ENCODE results near the gene UBE2E2.

UBE2E2 gene

GRCh38 chr3:23202921-23203707 is at the start of gene UBE2E2:
Gene UBE2E2, plus strand, starts transcription at chr3:23203327.
- H3K4me3 ChIP-seq (ENCODE audit: low read depth, low read length): peak within 1 kb of the TSS; percentile 98
- no peak for TF ChIP-seq CTCF (IDR thresholded peaks at IDR 0.05; ENCODE audit: insufficient read depth, low read depth, low read length, missing control alignments)
- DNase-seq (ENCODE audit: low read depth): peak; percentile 87

GRCh38 chr3:23153436-23153835 is 49.7 kb upstream of the UBE2E2 start:
- H3K4me3 ChIP-seq (ENCODE audit: low read depth, low read length): no peak overlapping the region
- no peak for TF ChIP-seq CTCF (IDR thresholded peaks at IDR 0.05; ENCODE audit: insufficient read depth, low read depth, low read length, missing control alignments)
- no peak for DNase-seq (ENCODE audit: low read depth)

- H3K4me3 ChIP-seq (ENCODE audit: low read depth, low read length): no peak overlapping the region
- no peak for DNase-seq (ENCODE audit: low read depth)
- no peak for TF ChIP-seq CTCF (IDR thresholded peaks at IDR 0.05; ENCODE audit: insufficient read depth, low read depth, low read length, missing control alignments)
These were observed 45.8 kb upstream of the UBE2E2 start for GRCh38 chr3:23157331-23157730.

- peak; percentile 11 for DNase-seq (ENCODE audit: low read depth)
- TF ChIP-seq CTCF (IDR thresholded peaks at IDR 0.05; ENCODE audit: insufficient read depth, low read depth, low read length, missing control alignments): no peak
- no peak overlapping the region for H3K4me3 ChIP-seq (ENCODE audit: low read depth, low read length)
These were observed 43.2 kb upstream of the UBE2E2 start for GRCh38 chr3:23159929-23160328.

GRCh38 chr3:23161308-23161707 is 41.8 kb upstream of the UBE2E2 start:
- DNase-seq (ENCODE audit: low read depth): peak; percentile 10
- no peak overlapping the region for H3K4me3 ChIP-seq (ENCODE audit: low read depth, low read length)
- TF ChIP-seq CTCF (IDR thresholded peaks at IDR 0.05; ENCODE audit: insufficient read depth, low read depth, low read length, missing control alignments): no peak

GRCh38 chr3:23161896-23162570 is 41.1 kb upstream of the UBE2E2 start:
- no peak for TF ChIP-seq CTCF (IDR thresholded peaks at IDR 0.05; ENCODE audit: insufficient read depth, low read depth, low read length, missing control alignments)
- H3K4me3 ChIP-seq (ENCODE audit: low read depth, low read length): peak overlapping the region; percentile 22
- peak; percentile 71 for DNase-seq (ENCODE audit: low read depth)
